Skeletal muscle satellite cell (primary cell): Measurements from ENCODE around the gene OR52A5. TPM values are rescaled to one million over a fixed set of nuclear protein-coding genes. Genes with fewer than 3 reads are reported as not detected.
"Not testable (repeated sequence)": the region's sequence is repeated elsewhere in the genome, so short reads cannot be mapped to it uniquely, and the experiment has no call there.

Experiments
- H3K27me3 ChIP-seq: 2 replicates; pipeline ENCODE4 v1.7.0; 2013; ENCODE audit warnings: low read length; ENCODE audit not compliant: control insufficient read depth, insufficient read depth
- H3K36me3 ChIP-seq: 2 replicates; pipeline ENCODE4 v1.7.0; 2013; ENCODE audit warnings: mild to moderate bottlenecking, control low read depth, low read length; ENCODE audit not compliant: insufficient read depth
- H3K4me1 ChIP-seq: 2 replicates; pipeline ENCODE4 v1.7.0; 2013; ENCODE audit warnings: low read length; ENCODE audit not compliant: control insufficient read depth, insufficient read depth
- H3K4me2 ChIP-seq: 2 replicates; pipeline ENCODE4 v1.7.0; 2013; ENCODE audit warnings: mild to moderate bottlenecking, low read length
- H3K4me3 ChIP-seq: 2 replicates; pipeline ENCODE4 v1.7.0; 2013; ENCODE audit warnings: low read length
- H3K9ac ChIP-seq: 2 replicates; pipeline ENCODE4 v1.7.0; 2013; ENCODE audit warnings: mild to moderate bottlenecking, low read depth, low read length, moderate library complexity
- H3K9me3 ChIP-seq: replicated peaks from 2 replicates; pipeline ENCODE4 v1.7.0; 2013; ENCODE audit warnings: mild to moderate bottlenecking, control low read depth, low read length
- total RNA-seq: library from RNA; depleted of rRNA; stranded (reverse); fragments of >200 nt; gene quantifications from 2 replicates; pipeline ENCODE4 v1.2.3, GENCODE V29; 2012; rRNA removed

OR52A5 gene
- total RNA-seq: not detected in 2 replicates

GRCh38 chr11:5137996-5138395, at the start of gene OR52A5:
Gene OR52A5 (minus strand): TSS chr11:5138356. CDS start chr11:5132642, 5,714 bp downstream.
- Histone ChIP-seq H3K4me3 (no peak within 1 kb of the TSS), H3K9me3 (no peaks in the 10 kb centered on the region), H3K36me3 (no peaks in the 10 kb centered on the region), H3K4me1 (no peaks in the 10 kb centered on the region), H3K27me3 (no peaks in the 10 kb centered on the region), H3K9ac (no peak within 1 kb of the TSS), H3K4me2 (no peak within 1 kb of the TSS)

GRCh38 chr11:5178046-5178837, 40.1 kb upstream of the OR52A5 start:
- H3K4me2 ChIP-seq: no peak overlapping the region
- no peaks in the 10 kb centered on the region for H3K9me3 ChIP-seq
- no peaks in the 10 kb centered on the region for H3K4me1 ChIP-seq
- no peaks in the 10 kb centered on the region for H3K36me3 ChIP-seq
- H3K27me3 ChIP-seq: no peaks in the 10 kb centered on the region
- no peak overlapping the region for H3K4me3 ChIP-seq
- no peak overlapping the region for H3K9ac ChIP-seq

GRCh38 chr11:5174934-5175333, 36.8 kb upstream of the OR52A5 start:
- no peaks in the 10 kb centered on the region for H3K27me3 ChIP-seq

DNA sequence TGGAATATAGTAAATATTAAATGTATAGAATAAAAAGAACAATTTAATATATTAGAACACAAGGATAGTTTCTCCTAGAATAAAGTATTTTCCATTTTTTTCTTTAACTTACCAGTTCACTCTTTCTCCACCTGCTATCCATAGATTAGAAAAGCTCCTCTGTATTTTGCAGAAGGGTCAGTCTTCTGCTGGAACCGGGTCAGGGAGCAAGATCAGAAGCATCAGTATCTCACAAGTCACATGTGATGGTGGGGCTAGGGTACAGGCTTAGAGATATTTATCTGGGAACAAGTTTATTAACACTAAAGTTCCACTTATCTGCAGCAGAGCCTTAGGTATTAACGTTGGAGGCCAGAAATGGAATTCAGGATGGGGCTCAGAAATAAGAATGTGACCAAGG, 33.7 kb upstream of the OR52A5 start:
- H3K27me3 ChIP-seq: no peaks in the 10 kb centered on the region
- no peaks in the 10 kb centered on the region for H3K9me3 ChIP-seq
- no peak overlapping the region for H3K9ac ChIP-seq
- H3K4me1 ChIP-seq: no peaks in the 10 kb centered on the region
- H3K4me3 ChIP-seq: no peak overlapping the region
- no peak overlapping the region for H3K4me2 ChIP-seq
- H3K36me3 ChIP-seq: no peaks in the 10 kb centered on the region

More at GRCh38 chr11:5174934-5175333, 36.8 kb upstream of the OR52A5 start:
- no peaks in the 10 kb centered on the region for H3K4me1 ChIP-seq
- H3K9ac ChIP-seq: no peak overlapping the region
- H3K9me3 ChIP-seq: no peaks in the 10 kb centered on the region
- no peak overlapping the region for H3K4me3 ChIP-seq
- H3K36me3 ChIP-seq: no peaks in the 10 kb centered on the region
- no peak overlapping the region for H3K4me2 ChIP-seq

DNA sequence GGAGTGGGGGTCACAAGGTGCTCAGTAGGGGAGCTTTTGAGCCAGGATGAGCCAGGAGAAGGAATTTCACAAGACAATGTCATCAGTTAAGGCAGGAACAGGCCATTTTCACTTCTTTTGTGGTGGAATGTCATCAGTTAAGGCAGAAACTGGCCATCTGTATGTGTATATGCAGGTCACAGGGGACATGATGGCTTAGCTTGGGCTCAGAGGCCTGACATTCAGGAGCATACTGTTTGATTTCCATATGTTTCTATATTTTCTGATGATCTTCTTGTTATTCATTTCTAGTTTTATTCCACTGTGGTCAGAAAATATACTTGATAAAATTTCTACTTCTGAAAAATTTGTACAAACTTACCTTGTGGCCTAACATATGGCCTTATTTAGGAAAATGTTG, 27.7 kb upstream of the OR52A5 start:
- H3K36me3 ChIP-seq, H3K27me3 ChIP-seq, H3K4me1 ChIP-seq, H3K9ac ChIP-seq, H3K4me2 ChIP-seq, H3K9me3 ChIP-seq, H3K4me3 ChIP-seq: not testable (repeated sequence)

DNA sequence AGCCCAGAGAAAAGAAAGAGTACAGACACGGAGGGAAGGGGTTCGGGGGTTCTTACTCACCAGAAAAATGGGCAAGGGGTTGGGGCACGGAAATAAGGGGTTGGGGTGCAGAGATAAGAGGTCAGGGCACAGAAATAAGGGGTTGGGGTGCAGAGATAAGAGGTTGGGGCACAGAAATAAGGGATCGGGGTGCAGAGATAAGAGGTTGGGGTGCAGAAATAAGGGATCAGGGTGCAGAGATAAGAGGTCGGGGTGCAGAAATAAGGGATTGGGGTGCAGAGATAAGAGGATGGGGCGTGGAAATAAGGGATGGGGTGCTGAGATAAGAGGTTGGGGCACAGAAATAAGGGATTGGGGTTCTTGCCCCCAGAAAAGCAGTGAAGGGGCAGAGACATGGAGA, 26.7 kb upstream of the OR52A5 start:
- H3K9ac ChIP-seq, H3K4me2 ChIP-seq, H3K4me3 ChIP-seq, H3K27me3 ChIP-seq, H3K4me1 ChIP-seq, H3K36me3 ChIP-seq, H3K9me3 ChIP-seq: not testable (repeated sequence)

- not testable (repeated sequence) for H3K4me1 ChIP-seq, H3K4me2 ChIP-seq, H3K36me3 ChIP-seq, H3K4me3 ChIP-seq, H3K27me3 ChIP-seq, H3K9me3 ChIP-seq, H3K9ac ChIP-seq
Measured at GRCh38 chr11:5161045-5161444, 22.9 kb upstream of the OR52A5 start.

DNA sequence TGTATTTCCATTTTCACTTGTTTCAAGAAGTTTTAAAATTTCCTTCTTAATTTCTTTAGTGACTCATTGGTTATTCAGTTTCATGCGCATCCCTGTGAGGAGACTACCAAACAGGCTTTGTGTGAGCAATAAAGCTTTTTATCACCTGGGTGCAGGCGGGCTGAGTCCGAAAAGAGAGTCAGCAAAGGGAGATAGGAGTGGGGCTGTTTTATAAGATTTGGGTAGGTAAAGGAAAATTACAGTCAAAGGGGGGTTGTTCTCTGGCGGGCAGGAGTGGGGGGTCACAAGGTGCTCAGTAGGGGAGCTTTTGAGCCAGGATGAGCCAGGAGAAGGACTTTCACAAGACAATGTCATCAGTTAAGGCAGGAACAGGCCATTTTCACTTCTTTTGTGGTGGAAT, 22.1 kb upstream of the OR52A5 start:
- not testable (repeated sequence) for H3K9ac ChIP-seq, H3K27me3 ChIP-seq, H3K9me3 ChIP-seq, H3K36me3 ChIP-seq, H3K4me1 ChIP-seq, H3K4me2 ChIP-seq, H3K4me3 ChIP-seq

DNA sequence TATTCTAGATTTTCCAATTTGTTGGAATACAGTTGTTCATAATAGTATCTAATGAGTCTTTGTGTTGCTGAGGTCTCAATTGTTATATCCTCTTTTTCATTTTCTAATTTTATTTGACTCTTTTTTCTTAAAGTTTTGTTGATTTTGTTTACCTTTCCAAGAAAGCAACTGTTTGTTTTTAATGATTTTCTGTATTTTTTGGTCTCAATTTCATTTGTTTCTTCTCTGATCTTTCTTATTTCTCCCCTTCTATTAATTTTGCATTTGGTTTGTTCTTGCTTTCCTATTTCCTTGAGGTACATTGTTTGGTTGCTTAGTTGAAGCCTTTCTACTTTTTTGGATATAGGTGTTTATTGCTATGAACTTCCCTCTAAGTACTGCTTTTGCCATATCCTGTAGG, 21.6 kb upstream of the OR52A5 start:
- Histone ChIP-seq H3K4me1 (no peaks in the 10 kb centered on the region), H3K9ac (no peak overlapping the region), H3K9me3 (no peaks in the 10 kb centered on the region), H3K36me3 (no peaks in the 10 kb centered on the region), H3K27me3 (no peaks in the 10 kb centered on the region), H3K4me3 (no peak overlapping the region), H3K4me2 (no peak overlapping the region)

GRCh38 chr11:5154657-5155056, 16.5 kb upstream of the OR52A5 start, which contains the start of gene OR52A1:
Gene OR52A1 (minus strand): TSS chr11:5154757. CDS start chr11:5152369, 2,388 bp downstream.
- no peaks in the 10 kb centered on the region for H3K27me3 ChIP-seq
- no peaks in the 10 kb centered on the region for H3K36me3 ChIP-seq
- no peak within 1 kb of the TSS for H3K4me2 ChIP-seq
- H3K4me1 ChIP-seq: no peaks in the 10 kb centered on the region
- H3K9ac ChIP-seq: no peak within 1 kb of the TSS
- H3K4me3 ChIP-seq: no peak within 1 kb of the TSS
- no peaks in the 10 kb centered on the region for H3K9me3 ChIP-seq

DNA sequence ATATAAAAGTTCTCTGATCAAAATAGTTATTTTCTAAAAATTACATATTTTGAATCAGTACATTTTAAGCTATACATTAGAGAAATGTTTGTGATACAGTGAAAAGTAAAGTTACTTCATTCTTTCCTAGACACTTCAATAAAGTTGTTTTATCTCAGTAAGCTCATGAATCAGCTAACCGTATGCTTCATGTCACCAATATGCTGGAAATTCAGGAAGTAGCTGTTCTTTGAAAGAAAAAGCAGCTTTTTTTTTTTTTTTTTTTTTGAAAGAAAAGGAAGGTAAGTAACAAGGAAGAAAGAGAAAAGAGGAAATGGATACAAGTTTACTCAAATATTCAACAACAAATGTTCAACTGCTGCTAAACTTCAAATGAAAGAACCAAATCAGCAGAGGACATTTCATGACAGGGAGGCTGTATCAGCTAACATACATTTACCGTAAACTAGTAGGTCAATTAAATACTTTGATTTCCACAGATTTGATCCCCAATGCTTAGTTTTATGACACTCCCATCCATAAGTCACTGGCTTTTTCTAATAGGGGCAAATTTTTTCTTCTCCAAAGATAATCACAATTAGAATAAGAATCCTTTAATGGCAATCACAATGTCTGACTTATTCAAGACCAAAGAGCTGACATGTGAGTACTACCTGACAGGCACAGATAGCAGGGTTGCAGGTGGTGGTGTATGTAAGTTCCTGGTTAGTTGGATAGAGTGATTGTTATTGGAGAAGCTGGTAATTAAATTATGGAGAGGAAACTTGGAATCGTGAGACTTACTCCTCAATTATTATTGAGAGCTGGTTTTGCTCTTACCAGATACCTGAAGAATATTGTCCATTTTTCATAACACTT, 15.6 kb upstream of the OR52A5 start:
- Histone ChIP-seq H3K9me3 (no peaks in the 10 kb centered on the region), H3K27me3 (no peaks in the 10 kb centered on the region), H3K36me3 (no peaks in the 10 kb centered on the region), H3K4me2 (no peak overlapping the region), H3K4me3 (no peak overlapping the region), H3K9ac (no peak overlapping the region), H3K4me1 (no peaks in the 10 kb centered on the region)
